Tibial nerve (tissue), 4 donors: ENCODE measurements around the gene FARP1. TPM values are rescaled to one million over a fixed set of nuclear protein-coding genes. Genes with fewer than 3 reads are reported as not detected.
A peak's percentile ranks its signal among the peaks of the same experiment; 100 is the strongest.

Experiments
- DNase-seq, 2 donors: peaks; one replicate each; pipeline ENCODE4 v3.0.0-alpha.2; 2019; ENCODE audit warnings: low spot score in 2 of 2
- H3K27ac ChIP-seq, 4 donors: fragments of 200-600 bp; sonication (generic) in 3 of 4; one replicate each; pipeline ENCODE4 v1.5.1; 2017 to 2019; ENCODE audit warnings: mild to moderate bottlenecking in 1 of 4
- H3K27me3 ChIP-seq, 2 donors: fragments of 200-600 bp; sonication (generic) in 1 of 2; one replicate each; pipeline versions ENCODE4 v1.5.1 to v1.6.0; 2017 to 2019
- H3K36me3 ChIP-seq, 3 donors: fragments of 200-600 bp; sonication (generic); one replicate each; pipeline ENCODE4 v1.5.1; 2018 to 2019
- H3K4me1 ChIP-seq, 4 donors: fragments of 200-600 bp; sonication (generic) in 3 of 4; one replicate each; pipeline ENCODE4 v1.5.1; 2017 to 2019
- H3K4me3 ChIP-seq, 4 donors: fragments of 200-600 bp; sonication (generic) in 3 of 4; one replicate each; pipeline ENCODE4 v1.5.1; 2017 to 2019; ENCODE audit warnings: mild to moderate bottlenecking in 1 of 4, moderate library complexity in 1 of 4
- H3K9me3 ChIP-seq, 4 donors: fragments of 200-600 bp; sonication (generic) in 3 of 4; one replicate each; pipeline ENCODE4 v1.5.1; 2017 to 2019
- CTCF ChIP-seq, 5 experiments: fragments of 200-600 bp in 3 of 5; fragments of 450-650 bp in 2 of 5; sonication (generic) in 3 of 5; IDR thresholded peaks; one replicate each; pipeline ENCODE4 v1.5.1; 2016 to 2019; ENCODE audit warnings: antibody characterized with exemption in 5 of 5, mild to moderate bottlenecking in 3 of 5, moderate library complexity in 2 of 5
- EP300 ChIP-seq, 2 donors: sonication (generic); formaldehyde crosslinking; IDR thresholded peaks; one replicate each; pipeline ENCODE4 v1.6.1; 2017; ENCODE audit warnings: antibody characterized with exemption in 2 of 2, mild to moderate bottlenecking in 1 of 2
- POLR2A ChIP-seq, 2 donors: fragments of 450-650 bp; IDR thresholded peaks; one replicate each; pipeline ENCODE4 v1.6.1; 2017; ENCODE audit warnings: antibody characterized with exemption in 2 of 2, mild to moderate bottlenecking in 2 of 2, moderate library complexity in 2 of 2
- WGBS, 2 donors: methylation state at CpG; one replicate each; pipeline ENCODE4 v1.1.5; 2018; 5-methylcytosine and 5-hydroxymethylcytosine counted together
- total RNA-seq, 4 donors: library from RNA; depleted of rRNA; stranded (reverse); fragments of >200 nt; gene quantifications; one replicate each; pipeline ENCODE4 v1.1.0, GENCODE V29; 2016

FARP1 gene
- total RNA-seq, 4 donors from 2014 or later = 21.4 to 28.5 (median 24.9) TPM

GRCh38 chr13:98475522-98475921 is 332.6 kb downstream of the FARP1 start:
- Histone ChIP-seq H3K27me3 (no peaks in the 10 kb centered on the region), H3K9me3 (no peaks in the 10 kb centered on the region), H3K4me1 (peaks cover 0 to 38% (median 24%) of the 10 kb centered on the region in 4 donors), H3K36me3 (peaks cover 0 to 38% (median 4%) of the 10 kb centered on the region in 3 donors), H3K4me3 (no peak overlapping the region), H3K27ac (peak overlapping the region in 3 of 4 donors; percentile 31 to 60 (median 40))
- no peak for TF ChIP-seq CTCF (IDR thresholded peaks at IDR 0.05)
- TF ChIP-seq EP300 (IDR thresholded peaks at IDR 0.05) = no peak
- no peak for TF ChIP-seq POLR2A (IDR thresholded peaks at IDR 0.05)
- DNase-seq = no peak
- WGBS, 2 donors = 35 to 40% methylated on average over 13 of the region's 13 CpGs

- TF ChIP-seq EP300 (IDR thresholded peaks at IDR 0.05) (no peak), CTCF (IDR thresholded peaks at IDR 0.05) (no peak), POLR2A (IDR thresholded peaks at IDR 0.05) (no peak)
- Histone ChIP-seq H3K4me3 (no peak overlapping the region), H3K4me1 (peaks cover 0 to 44% (median 24%) of the 10 kb centered on the region in 4 donors), H3K9me3 (no peaks in the 10 kb centered on the region), H3K27me3 (no peaks in the 10 kb centered on the region), H3K36me3 (peaks cover 0 to 33% (median 4%) of the 10 kb centered on the region in 3 donors), H3K27ac (peak overlapping the region in 3 of 4 donors; percentile 31 to 60 (median 40))
- WGBS, 2 donors = 19 to 23% methylated on average over 5 of the region's 5 CpGs
- no peak for DNase-seq
Measured at GRCh38 chr13:98476106-98476505, 333.2 kb downstream of the FARP1 start.

GRCh38 chr13:98476538-98476966 is 333.7 kb downstream of the FARP1 start:
- Histone ChIP-seq H3K9me3 (no peaks in the 10 kb centered on the region), H3K36me3 (peaks cover 0 to 29% (median 4%) of the 10 kb centered on the region in 3 donors), H3K27me3 (no peaks in the 10 kb centered on the region), H3K4me1 (peaks cover 0 to 48% (median 26%) of the 10 kb centered on the region in 4 donors), H3K4me3 (no peak overlapping the region), H3K27ac (peak overlapping the region in 3 of 4 donors; percentile 31 to 60 (median 40))
- 49% methylated on average over 9 to 12 of the region's 13 CpGs for WGBS, 2 donors
- no peak for DNase-seq
- no peak for TF ChIP-seq POLR2A (IDR thresholded peaks at IDR 0.05)
- TF ChIP-seq EP300 (IDR thresholded peaks at IDR 0.05) = no peak
- no peak for TF ChIP-seq CTCF (IDR thresholded peaks at IDR 0.05)

GRCh38 chr13:98478189-98479129 is 335.6 kb downstream of the FARP1 start:
- no peak for DNase-seq
- no peaks in the 10 kb centered on the region for H3K9me3 ChIP-seq
- H3K4me1 ChIP-seq = peaks cover 0 to 66% (median 42%) of the 10 kb centered on the region in 4 donors
- peaks cover 0 to 14% (median 0%) of the 10 kb centered on the region in 3 donors for H3K36me3 ChIP-seq
- no peaks in the 10 kb centered on the region for H3K27me3 ChIP-seq
- 73% methylated on average over 16 of the region's 16 CpGs for WGBS, 2 donors
- no peak overlapping the region for H3K27ac ChIP-seq
- TF ChIP-seq EP300 (IDR thresholded peaks at IDR 0.05) = no peak
- no peak for TF ChIP-seq POLR2A (IDR thresholded peaks at IDR 0.05)
- no peak for TF ChIP-seq CTCF (IDR thresholded peaks at IDR 0.05)
- H3K4me3 ChIP-seq = no peak overlapping the region

- DNase-seq = no peak
- H3K4me1 ChIP-seq = peaks cover 0 to 73% (median 52%) of the 10 kb centered on the region in 4 donors
- no peaks in the 10 kb centered on the region for H3K27me3 ChIP-seq
- no peak overlapping the region for H3K27ac ChIP-seq
- H3K36me3 ChIP-seq = peaks cover 0 to 5% (median 0%) of the 10 kb centered on the region in 3 donors
- WGBS, 2 donors = 87 to 90% methylated on average over 8 of the region's 8 CpGs
- TF ChIP-seq CTCF (IDR thresholded peaks at IDR 0.05) (no peak), EP300 (IDR thresholded peaks at IDR 0.05) (no peak), POLR2A (IDR thresholded peaks at IDR 0.05) (no peak)
- H3K4me3 ChIP-seq = no peak overlapping the region
- H3K9me3 ChIP-seq = no peaks in the 10 kb centered on the region
Measured at GRCh38 chr13:98479496-98480003, 336.7 kb downstream of the FARP1 start.
